ENCODE results near the gene AUTS2. TPM values are rescaled to one million over a fixed set of nuclear protein-coding genes. Genes with fewer than 3 reads are reported as not detected.

Gene AUTS2
- total and polyA plus RNA-seq, 2 experiments from 2014 or later, result 3.0 to 4.4 TPM

GRCh38 chr7:70035955-70036354 is 437.7 kb downstream of the AUTS2 start:
- TF ChIP-seq EZH2phosphoT487 (IDR thresholded peaks at IDR 0.05; ENCODE audit: insufficient read depth, low read depth), result no peak
- no peak for TF ChIP-seq EZH2 (IDR thresholded peaks at IDR 0.05; ENCODE audit: insufficient read depth, poor library complexity, severe bottlenecking)
- Histone ChIP-seq H4K20me1 (ENCODE audit: insufficient read depth) (no peaks in the 10 kb centered on the region), H3K9me2 (ENCODE audit: insufficient read depth) (no peaks in the 10 kb centered on the region), H3K27ac (no peak overlapping the region), H3K9ac (no peak overlapping the region), H3F3A (ENCODE audit: insufficient read depth) (0 out of 2 replicates have a peak, but pooled peaks cover 8% of the 10 kb centered on the region), H3K4me2 (ENCODE audit: unreplicated experiment) (no peak overlapping the region), H3K4me3 (no peak overlapping the region), H3K36me3 (ENCODE audit: low read depth) (no peaks in the 10 kb centered on the region), H3K27me3 (replicated peaks; ENCODE audit: insufficient read depth) (no peaks in the 10 kb centered on the region), H2AFZ (no peak overlapping the region), H3K79me2 (ENCODE audit: insufficient read depth) (no peaks in the 10 kb centered on the region), H3K9me3 (ENCODE audit: low read depth) (no peaks in the 10 kb centered on the region), H3K4me1 (ENCODE audit: insufficient read depth) (peaks cover 15% of the 10 kb centered on the region)
- no peak for DNase-seq
- in situ Hi-C loops (cut with MboI), result no loop called here
- 96 to 97% methylated on average over 6 of the region's 6 CpGs for WGBS, 2 experiments (ENCODE audit: low coverage in 1 of 2, low lambda C conversion rate in 2 of 2, missing lambda C conversion rate in 2 of 2)

GRCh38 chr7:70036695-70037094 is 438.4 kb downstream of the AUTS2 start:
- no peaks in the 10 kb centered on the region for H3K27me3 ChIP-seq (replicated peaks; ENCODE audit: insufficient read depth)
- in situ Hi-C loops (cut with MboI), result no loop called here
- TF ChIP-seq EZH2phosphoT487 (IDR thresholded peaks at IDR 0.05; ENCODE audit: insufficient read depth, low read depth) (no peak), EZH2 (IDR thresholded peaks at IDR 0.05; ENCODE audit: insufficient read depth, poor library complexity, severe bottlenecking) (no peak)
- H3F3A ChIP-seq (ENCODE audit: insufficient read depth), result peaks cover 8% of the 10 kb centered on the region; the same call in 1 of the 2 replicates
- no peak for DNase-seq
- no peaks in the 10 kb centered on the region for H3K36me3 ChIP-seq (ENCODE audit: low read depth)
- no peaks in the 10 kb centered on the region for H3K9me2 ChIP-seq (ENCODE audit: insufficient read depth)
- no peak overlapping the region for H2AFZ ChIP-seq
- no peak overlapping the region for H3K27ac ChIP-seq
- no peak overlapping the region for H3K9ac ChIP-seq
- H3K4me2 ChIP-seq (ENCODE audit: unreplicated experiment), result peak overlapping the region; percentile 36
- H3K79me2 ChIP-seq (ENCODE audit: insufficient read depth), result no peaks in the 10 kb centered on the region
- peaks cover 15% of the 10 kb centered on the region for H3K4me1 ChIP-seq (ENCODE audit: insufficient read depth)
- H3K4me3 ChIP-seq, result no peak overlapping the region
- 50 to 55% methylated on average over 1 of the region's 1 CpG for WGBS, 2 experiments (ENCODE audit: low coverage in 1 of 2, low lambda C conversion rate in 2 of 2, missing lambda C conversion rate in 2 of 2)
- no peaks in the 10 kb centered on the region for H4K20me1 ChIP-seq (ENCODE audit: insufficient read depth)
- H3K9me3 ChIP-seq (ENCODE audit: low read depth), result no peaks in the 10 kb centered on the region

DNA sequence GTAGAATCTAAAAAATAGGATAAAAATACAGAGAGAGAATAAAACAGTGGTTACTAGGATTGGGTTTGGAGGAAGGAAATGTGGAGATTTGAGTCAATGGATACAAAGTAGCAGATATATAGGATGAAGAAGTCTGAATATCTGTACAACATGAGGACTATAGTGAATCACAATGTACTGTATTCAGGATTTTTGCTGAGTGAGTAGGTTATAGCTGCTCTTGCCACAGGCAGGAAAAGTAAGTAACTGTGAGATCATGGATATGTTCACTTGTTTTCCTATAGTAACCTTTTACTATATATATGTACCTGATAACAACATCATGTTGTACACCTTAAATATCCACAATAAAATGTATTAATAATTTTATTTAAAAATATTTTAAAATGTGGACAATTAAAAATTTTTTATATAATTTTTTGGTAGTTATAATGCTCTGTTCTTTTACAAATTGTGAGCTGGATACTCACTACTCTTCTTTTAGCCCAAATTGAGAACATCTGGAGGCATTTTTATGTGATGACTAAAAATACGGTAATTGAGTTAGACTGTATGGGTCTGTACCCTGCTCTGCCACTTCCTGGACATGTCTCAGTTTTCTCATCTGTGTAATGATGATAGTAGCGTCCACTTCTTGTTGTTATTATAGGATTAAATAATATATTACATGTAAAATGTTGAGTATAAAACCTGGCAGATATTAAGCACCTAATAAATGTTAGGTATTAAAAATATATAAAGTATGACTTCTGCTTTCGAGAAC is 439.1 kb downstream of the AUTS2 start:
- 30 to 31% methylated on average over 3 of the region's 3 CpGs for WGBS, 2 experiments (ENCODE audit: low coverage in 1 of 2, low lambda C conversion rate in 2 of 2, missing lambda C conversion rate in 2 of 2)
- no peaks in the 10 kb centered on the region for H3K36me3 ChIP-seq (ENCODE audit: low read depth)
- in situ Hi-C loops (cut with MboI), result no loop called here
- H3K27me3 ChIP-seq (replicated peaks; ENCODE audit: insufficient read depth), result no peaks in the 10 kb centered on the region
- no peaks in the 10 kb centered on the region for H3K9me3 ChIP-seq (ENCODE audit: low read depth)
- DNase-seq, result peak; percentile 71
- no peaks in the 10 kb centered on the region for H3K9me2 ChIP-seq (ENCODE audit: insufficient read depth)
- no peak overlapping the region for H2AFZ ChIP-seq
- H3K4me3 ChIP-seq, result no peak overlapping the region
- H3K27ac ChIP-seq, result no peak overlapping the region
- H4K20me1 ChIP-seq (ENCODE audit: insufficient read depth), result no peaks in the 10 kb centered on the region
- peaks cover 18% of the 10 kb centered on the region for H3K4me1 ChIP-seq (ENCODE audit: insufficient read depth)
- no peak overlapping the region for H3K9ac ChIP-seq
- peak overlapping the region; percentile 36 for H3K4me2 ChIP-seq (ENCODE audit: unreplicated experiment)
- TF ChIP-seq EZH2 (IDR thresholded peaks at IDR 0.05; ENCODE audit: insufficient read depth, poor library complexity, severe bottlenecking), result no peak
- TF ChIP-seq EZH2phosphoT487 (IDR thresholded peaks at IDR 0.05; ENCODE audit: insufficient read depth, low read depth), result no peak
- no peaks in the 10 kb centered on the region for H3K79me2 ChIP-seq (ENCODE audit: insufficient read depth)
- H3F3A ChIP-seq (ENCODE audit: insufficient read depth), result peaks cover 8% of the 10 kb centered on the region; the same call in 1 of the 2 replicates

GRCh38 chr7:70040051-70040450 is 441.8 kb downstream of the AUTS2 start:
- Histone ChIP-seq H3K79me2 (ENCODE audit: insufficient read depth) (no peaks in the 10 kb centered on the region), H2AFZ (no peak overlapping the region), H3K27me3 (replicated peaks; ENCODE audit: insufficient read depth) (no peaks in the 10 kb centered on the region), H3F3A (ENCODE audit: insufficient read depth) (peaks cover 8% of the 10 kb centered on the region; the same call in 1 of the 2 replicates), H4K20me1 (ENCODE audit: insufficient read depth) (no peaks in the 10 kb centered on the region), H3K4me3 (no peak overlapping the region), H3K9ac (no peak overlapping the region), H3K9me2 (ENCODE audit: insufficient read depth) (no peaks in the 10 kb centered on the region), H3K36me3 (ENCODE audit: low read depth) (no peaks in the 10 kb centered on the region), H3K4me1 (ENCODE audit: insufficient read depth) (peaks cover 25% of the 10 kb centered on the region), H3K27ac (no peak overlapping the region), H3K4me2 (ENCODE audit: unreplicated experiment) (no peak overlapping the region), H3K9me3 (ENCODE audit: low read depth) (no peaks in the 10 kb centered on the region)
- in situ Hi-C loops (cut with MboI), result no loop called here
- TF ChIP-seq EZH2phosphoT487 (IDR thresholded peaks at IDR 0.05; ENCODE audit: insufficient read depth, low read depth) (no peak), EZH2 (IDR thresholded peaks at IDR 0.05; ENCODE audit: insufficient read depth, poor library complexity, severe bottlenecking) (no peak)
- DNase-seq, result no peak
- 67 to 77% methylated on average over 3 of the region's 3 CpGs for WGBS, 2 experiments (ENCODE audit: low coverage in 1 of 2, low lambda C conversion rate in 2 of 2, missing lambda C conversion rate in 2 of 2)

All from GM23248 (cell line).